GM12873 (cell line): ENCODE data around the gene PCIF1.

Experiments used
- TF ChIP-seq, protein P1 (sequence below): IDR thresholded peaks from 2 replicates; pipeline ENCODE4 v1.5.1; 2012; ENCODE audit warnings: low read depth, mild to moderate bottlenecking, moderate library complexity, low read length, control low read depth; ENCODE audit not compliant: insufficient read depth; ENCODE audit errors: missing control alignments

PCIF1 gene

DNA sequence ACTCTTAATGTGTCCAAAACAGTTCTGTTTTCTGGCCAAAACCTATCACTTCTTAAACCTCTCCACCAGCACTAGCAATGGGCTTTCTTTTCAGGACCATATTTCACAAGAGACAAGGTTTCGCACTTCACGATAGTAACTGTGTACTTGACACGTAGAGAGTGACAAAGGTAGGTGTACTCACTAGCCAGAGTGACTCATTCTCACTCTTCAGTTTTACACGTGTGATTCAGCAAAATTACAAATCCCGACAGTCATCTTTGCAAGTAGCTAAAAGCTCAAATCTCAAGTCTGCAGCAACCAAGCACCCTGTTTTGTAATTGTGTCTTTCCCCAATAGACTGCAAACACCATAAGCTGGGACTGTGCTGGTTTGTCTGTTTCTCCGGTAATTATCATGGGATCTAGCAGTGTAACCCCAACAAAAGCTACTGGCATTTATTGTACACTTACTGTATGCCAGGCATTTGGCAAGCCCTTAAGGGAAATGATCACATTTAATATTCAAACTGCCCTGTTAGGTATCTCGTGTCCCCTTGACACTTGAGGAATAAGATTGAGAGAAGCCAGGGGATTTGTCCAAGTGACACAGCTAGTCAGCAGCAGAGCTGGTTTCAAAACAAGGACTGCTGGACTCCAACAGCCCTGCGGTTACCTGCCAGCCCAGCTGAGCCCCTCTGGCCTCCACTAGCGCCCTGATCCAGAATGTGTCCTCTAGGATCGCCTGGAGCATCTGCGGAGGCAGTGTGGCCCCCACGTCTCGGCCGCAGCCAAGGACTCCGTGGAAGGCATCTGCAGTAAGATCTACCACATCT lies 9.9 kb downstream of the PCIF1 start:
- TF ChIP-seq, protein P1, sequence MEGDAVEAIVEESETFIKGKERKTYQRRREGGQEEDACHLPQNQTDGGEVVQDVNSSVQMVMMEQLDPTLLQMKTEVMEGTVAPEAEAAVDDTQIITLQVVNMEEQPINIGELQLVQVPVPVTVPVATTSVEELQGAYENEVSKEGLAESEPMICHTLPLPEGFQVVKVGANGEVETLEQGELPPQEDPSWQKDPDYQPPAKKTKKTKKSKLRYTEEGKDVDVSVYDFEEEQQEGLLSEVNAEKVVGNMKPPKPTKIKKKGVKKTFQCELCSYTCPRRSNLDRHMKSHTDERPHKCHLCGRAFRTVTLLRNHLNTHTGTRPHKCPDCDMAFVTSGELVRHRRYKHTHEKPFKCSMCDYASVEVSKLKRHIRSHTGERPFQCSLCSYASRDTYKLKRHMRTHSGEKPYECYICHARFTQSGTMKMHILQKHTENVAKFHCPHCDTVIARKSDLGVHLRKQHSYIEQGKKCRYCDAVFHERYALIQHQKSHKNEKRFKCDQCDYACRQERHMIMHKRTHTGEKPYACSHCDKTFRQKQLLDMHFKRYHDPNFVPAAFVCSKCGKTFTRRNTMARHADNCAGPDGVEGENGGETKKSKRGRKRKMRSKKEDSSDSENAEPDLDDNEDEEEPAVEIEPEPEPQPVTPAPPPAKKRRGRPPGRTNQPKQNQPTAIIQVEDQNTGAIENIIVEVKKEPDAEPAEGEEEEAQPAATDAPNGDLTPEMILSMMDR, result no peak

DNA sequence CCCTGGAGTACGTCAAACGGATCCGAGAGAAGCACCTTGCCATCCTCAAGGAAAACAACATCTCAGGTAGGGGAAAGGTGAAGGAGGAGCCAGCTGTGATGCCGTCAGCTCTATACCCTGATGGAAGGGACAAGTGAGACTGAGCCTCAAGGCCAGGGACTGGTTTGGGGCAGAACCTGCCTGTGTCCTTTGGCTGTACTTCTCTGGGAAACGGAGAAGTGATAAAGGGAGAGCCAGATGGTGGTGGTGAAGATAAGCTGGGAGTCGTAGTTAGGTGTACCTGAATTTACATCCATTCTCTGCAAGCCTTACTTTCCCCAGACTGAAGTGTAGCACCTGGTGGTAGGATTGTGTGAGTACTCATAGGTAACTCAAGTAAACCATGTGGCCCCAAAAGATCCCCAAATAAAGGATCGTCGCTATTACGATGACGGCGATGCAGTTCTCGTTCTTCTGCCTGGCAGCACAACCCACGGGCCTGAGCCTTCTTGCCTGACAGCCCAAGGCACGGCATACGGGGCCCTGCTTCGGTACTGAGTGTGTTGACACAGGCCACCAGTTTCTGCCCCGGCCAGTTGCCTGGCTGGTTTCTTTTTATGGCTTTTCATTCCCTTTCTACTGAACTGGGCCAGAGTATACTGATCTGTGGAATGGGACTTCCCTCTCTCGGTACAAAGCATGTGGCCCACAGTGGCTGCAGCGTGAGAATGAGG lies 10.6 kb downstream of the PCIF1 start:
- TF ChIP-seq, protein P1, result peak; percentile 7

DNA sequence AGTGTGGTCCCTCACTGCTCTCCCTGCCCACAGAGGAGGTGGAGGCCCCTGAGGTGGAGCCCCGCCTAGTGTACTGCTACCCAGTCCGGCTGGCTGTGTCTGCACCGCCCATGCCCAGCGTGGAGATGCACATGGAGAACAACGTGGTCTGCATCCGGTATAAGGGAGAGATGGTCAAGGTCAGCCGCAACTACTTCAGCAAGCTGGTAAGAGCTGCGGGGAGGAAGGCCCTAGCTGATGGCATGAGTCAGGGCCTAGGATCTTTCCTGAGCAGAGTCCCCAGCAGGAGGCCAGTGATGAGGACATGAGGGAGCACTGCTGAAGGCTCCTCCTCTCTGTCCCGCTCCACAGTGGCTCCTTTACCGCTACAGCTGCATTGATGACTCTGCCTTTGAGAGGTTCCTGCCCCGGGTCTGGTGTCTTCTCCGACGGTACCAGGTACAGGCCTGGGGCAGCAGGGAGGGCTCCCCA lies 11.2 kb downstream of the PCIF1 start:
- TF ChIP-seq, protein P1, result no peak

DNA sequence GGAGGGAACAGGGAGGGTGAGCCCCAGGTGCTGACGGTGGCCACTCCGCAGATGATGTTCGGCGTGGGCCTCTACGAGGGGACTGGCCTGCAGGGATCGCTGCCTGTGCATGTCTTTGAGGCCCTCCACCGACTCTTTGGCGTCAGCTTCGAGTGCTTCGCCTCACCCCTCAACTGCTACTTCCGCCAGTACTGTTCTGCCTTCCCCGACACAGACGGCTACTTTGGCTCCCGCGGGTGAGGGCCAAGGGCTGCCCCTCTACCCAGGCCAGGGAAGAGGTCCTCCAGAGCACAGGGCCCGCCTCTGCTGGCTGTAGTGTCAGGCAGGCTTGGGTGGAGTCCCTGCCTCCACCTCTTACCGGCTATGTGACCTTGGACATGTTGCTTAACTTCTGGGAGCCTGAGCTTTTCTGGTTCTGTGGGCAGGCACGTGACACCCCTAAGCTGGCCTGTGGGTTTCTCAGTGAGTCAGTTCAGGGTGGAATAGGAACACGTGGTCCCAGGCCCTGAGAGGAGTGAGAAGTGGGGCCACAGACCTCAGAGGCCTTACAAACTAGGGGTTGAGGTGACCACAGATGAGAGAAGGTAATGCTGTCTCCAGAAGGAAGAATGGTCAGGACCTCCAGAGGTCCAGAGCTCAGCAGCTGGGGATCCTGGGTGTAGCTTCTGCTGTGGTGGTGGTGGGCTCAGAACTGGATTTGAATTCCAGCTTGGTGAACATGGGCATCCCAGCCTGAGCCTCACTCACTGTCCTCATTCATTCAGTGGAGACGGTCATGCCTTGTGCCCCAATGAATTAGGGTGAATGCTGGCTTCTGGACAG lies 11.9 kb downstream of the PCIF1 start:
- TF ChIP-seq, protein P1, result no peak

DNA sequence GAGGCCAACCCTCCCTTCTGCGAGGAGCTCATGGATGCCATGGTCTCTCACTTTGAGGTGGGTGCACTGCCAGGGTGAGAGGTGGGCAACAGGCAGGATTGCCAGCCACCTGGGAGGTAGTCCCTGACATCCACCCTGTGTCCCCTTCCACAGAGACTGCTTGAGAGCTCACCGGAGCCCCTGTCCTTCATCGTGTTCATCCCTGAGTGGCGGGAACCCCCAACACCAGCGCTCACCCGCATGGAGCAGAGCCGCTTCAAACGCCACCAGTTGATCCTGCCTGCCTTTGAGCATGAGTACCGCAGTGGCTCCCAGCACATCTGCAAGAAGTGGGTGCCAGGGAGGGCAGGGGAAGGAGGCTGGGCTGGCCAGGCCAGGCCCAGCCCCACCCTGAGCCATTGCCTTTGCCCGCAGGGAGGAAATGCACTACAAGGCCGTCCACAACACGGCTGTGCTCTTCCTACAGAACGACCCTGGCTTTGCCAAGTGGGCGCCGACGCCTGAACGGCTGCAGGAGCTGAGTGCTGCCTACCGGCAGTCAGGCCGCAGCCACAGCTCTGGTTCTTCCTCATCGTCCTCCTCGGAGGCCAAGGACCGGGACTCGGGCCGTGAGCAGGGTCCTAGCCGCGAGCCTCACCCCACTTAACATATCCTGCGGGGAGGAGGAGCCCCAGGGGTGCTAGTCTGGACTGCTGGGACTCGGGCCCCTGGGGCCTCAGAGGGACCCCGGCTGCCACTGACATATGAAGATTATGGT lies 12.8 kb downstream of the PCIF1 start:
- TF ChIP-seq, protein P1, result no peak

DNA sequence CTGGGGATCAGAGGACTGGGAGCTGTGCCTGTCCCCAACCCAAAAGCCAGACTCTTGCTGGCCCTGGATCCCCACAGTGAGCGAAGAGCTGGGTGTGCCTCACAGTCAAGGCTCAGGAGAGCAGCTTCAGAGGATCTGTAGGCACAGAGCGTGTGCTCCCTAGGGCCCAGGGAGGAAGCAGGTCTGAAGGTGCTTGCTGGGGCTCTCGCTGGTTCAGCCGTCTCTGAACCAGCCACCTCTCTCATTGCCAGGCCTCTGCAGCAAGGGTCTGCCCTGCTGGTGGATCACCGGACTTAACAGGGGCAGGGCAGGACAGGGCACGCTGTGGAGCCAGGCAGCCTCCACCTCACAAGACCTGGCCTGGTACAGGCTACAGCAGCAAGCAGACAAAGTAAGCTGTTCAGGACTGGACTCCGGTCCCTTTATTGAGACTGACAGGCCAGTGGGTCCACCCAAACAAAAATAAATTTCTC lies 13.8 kb downstream of the PCIF1 start:
- TF ChIP-seq, protein P1, result no peak
